H4 (cell line): ENCODE data around the gene TSPAN16. TPM values are rescaled to one million over a fixed set of nuclear protein-coding genes. Genes with fewer than 3 reads are reported as not detected.

Experiments
- DNase-seq: peaks from one replicate; pipeline ENCODE4 v3.0.0-alpha.2; 2015; ENCODE audit warnings: low spot score
- total RNA-seq: library from RNA; depleted of rRNA; stranded (reverse); fragments of >200 nt; shearing (Covaris generic); gene quantifications from 2 replicates; pipeline ENCODE4 v1.2.3, GENCODE V29; 2014

Gene TSPAN16
- total RNA-seq, 1 experiment from 2014 or later = not detected

- DNase-seq = no peak
Measured at GRCh38 chr19:11268783-11269267, 27.1 kb upstream of the TSPAN16 start.

- no peak for DNase-seq
Measured at GRCh38 chr19:11269408-11269807, 26.6 kb upstream of the TSPAN16 start.

GRCh38 chr19:11273296-11273695, 22.7 kb upstream of the TSPAN16 start:
- no peak for DNase-seq

GRCh38 chr19:11273989-11274388, 22.0 kb upstream of the TSPAN16 start:
- no peak for DNase-seq

- DNase-seq = no peak
Measured at GRCh38 chr19:11274533-11275086, 21.4 kb upstream of the TSPAN16 start.

GRCh38 chr19:11278670-11279069, 17.3 kb upstream of the TSPAN16 start:
- no peak for DNase-seq

DNA sequence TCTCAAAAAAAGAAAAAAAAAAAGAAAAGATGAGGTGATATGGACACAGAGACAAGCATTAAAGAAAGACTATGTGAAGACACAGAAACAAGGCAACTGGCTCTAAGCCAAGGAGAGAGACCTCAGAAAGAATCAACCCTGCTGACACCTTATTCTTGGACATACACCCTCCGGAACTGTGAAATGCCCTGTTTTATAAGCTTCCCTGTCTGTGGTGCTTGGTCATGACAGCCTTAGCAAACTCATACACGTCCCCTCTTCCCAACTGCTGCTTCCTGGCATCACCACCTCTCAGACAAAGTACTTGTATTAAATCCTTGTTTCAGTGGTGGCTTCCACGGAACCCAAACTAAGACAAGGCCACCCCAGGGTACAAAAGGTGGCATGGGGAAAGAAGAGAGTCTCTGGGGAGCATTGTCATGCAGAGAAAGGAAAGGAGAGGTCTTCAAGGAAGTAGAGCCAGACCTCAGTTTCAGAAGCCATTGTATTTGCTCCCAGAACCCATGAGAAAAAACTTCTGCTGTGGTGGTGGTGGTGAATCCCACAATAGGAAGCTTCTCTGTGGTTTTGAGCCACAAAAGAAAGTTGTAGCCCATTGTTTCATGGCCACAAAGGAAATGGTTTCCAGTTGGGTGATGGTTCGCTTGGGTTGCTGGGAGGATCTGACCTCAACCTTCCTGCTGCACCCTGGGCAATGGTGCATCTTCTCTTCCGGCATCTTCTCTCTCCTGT, 16.3 kb upstream of the TSPAN16 start:
- no peak for DNase-seq

- no peak for DNase-seq
Measured at GRCh38 chr19:11281356-11282049, 14.5 kb upstream of the TSPAN16 start.

- DNase-seq = no peak
Measured at GRCh38 chr19:11284515-11284914, 11.4 kb upstream of the TSPAN16 start.

DNA sequence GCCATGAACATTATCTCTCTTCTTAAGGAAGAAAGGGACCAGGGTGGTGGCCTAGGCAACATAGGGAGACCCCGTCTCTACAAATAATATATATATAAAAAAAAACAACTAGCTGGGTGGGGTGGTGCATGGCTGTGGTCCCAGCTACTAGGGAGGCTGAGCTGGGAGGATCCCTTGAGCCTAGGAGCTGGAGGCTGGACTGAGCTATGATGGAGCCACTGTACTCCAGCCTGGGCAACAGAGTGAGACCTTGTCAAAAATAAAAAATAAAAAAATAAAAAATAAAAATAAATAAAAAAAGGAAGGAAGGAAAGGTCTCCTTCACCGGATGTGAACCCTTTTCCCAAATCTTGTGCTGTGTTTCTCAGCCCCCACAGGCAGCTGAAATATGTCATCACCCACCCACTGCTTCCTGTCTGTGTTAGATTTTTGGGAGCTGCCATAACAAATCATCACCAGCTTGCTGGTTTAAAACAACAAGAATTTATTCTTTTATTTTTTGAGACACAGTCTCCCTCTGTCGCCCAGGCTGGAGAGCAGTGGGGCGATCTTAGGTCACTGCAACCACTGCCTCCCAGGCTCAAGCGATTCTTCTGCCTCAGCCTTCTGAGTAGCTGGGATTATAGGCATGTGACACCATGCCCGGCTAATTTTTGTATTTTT, 9.5 kb upstream of the TSPAN16 start:
- DNase-seq = no peak

GRCh38 chr19:11288349-11288748, 7.6 kb upstream of the TSPAN16 start:
- no peak for DNase-seq

DNA sequence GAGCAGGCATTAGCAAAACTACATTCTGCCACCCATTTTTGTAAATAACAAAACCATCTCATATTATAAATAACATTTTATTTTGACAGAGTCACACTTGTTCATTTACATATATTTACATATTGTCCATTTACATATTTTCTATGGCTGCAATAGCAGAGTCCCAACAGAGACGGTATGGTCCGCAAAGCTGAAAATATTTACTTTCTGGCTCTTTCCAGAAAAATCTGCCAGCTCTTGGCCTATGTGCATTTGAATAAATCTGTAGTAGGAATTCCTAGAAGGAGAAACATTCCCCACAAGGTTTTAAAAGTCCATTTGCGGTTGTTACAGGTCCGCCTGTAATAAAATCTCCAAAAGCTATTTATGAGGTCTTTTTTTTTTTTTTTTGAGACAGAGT, 5.7 kb upstream of the TSPAN16 start:
- no peak for DNase-seq

DNA sequence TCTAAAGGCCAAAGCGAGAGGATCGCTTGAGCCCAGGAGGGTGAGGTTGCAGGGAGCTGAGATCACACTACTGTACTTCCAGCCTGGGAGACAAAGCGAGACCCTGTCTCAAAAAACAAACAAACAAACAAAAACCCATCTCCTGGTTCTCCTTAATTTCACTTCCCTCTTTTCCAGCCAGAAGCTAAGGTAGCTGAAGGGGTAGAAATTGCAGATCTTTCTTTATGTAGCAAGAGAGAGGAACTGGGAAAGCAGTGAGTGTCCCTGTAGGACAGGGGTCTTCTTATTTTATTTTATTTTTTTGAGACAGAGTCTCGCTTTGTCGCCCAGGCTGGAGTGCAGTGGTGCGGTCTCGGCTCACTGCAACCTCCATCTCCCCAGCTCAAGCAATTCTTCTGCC, 4.5 kb upstream of the TSPAN16 start:
- no peak for DNase-seq

- DNase-seq = no peak
Measured at GRCh38 chr19:11291991-11292390, 4.0 kb upstream of the TSPAN16 start.

DNA sequence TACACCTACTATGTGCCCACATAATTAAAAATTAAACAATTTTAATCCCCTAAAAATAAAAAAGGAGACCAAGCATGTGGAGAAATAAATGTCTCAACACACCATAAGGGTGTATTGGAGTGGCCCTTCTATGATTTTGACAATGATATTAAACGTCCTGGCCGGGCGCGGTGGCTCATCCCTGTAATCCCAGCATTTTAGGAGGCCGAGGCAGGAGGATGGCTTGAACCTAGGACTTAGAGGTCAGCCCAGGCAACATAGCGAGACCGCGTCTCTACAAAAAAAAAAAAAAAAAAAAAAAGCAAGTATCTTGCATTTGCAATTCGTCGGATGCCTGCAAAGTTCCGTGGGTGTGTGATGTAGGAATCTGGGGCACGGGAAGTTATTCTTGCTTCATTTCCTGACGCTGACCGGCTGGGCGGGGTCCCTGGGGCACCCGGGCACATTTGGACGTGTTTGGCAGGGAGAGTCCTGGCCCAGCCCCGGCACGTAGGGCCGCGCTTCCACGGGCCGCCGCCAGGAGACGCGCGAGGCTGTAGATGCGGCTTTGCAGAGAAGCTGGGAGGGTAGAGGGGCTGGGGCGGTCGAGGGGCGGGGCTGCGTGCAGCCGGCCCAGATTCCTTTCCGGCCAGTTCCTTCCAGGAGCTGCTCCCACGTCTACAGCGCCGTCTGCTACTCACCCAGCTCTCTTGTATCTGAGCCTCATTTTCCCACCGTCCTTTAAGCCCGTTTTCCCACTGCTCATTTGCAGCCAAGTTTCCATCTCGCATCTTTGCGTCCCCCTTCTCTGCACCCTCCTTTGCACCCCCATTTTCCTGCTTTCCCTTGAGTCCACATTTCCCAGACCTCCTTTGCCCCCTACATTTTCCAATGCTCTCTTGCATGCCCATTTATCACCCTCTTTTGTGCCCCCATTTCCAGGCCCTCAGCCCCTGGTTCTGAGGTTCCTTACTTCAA, 2.2 kb upstream of the TSPAN16 start:
- peak; percentile 91 for DNase-seq

DNA sequence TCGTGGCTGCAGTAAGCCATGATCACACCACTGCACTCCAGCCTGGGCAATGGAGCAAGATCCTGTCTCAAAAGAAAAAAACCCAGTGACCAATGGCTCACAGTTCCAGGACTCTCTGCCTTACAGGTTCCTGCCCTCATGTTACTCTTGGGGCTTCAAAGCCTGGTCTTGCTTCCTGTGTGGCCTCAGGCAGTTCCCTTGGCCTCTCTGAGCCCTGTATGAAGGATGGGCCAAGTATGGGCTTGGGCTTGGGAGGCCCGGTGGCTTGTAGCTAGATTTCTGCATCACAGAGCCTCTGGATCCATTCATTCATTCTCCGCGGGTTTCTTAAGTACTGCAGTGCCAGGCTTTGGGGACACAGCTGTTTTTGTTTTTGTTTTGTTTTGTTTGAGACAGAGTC, 780 bp upstream of the TSPAN16 start:
- DNase-seq = no peak

GRCh38 chr19:11296264-11296663, 304 bp downstream of the TSPAN16 start:
- no peak for DNase-seq

GRCh38 chr19:11299946-11300810, 4.2 kb downstream of the TSPAN16 start:
- DNase-seq = no peak

- no peak for DNase-seq
Measured at GRCh38 chr19:11300811-11301120, 4.8 kb downstream of the TSPAN16 start.

- DNase-seq = no peak
Measured at GRCh38 chr19:11304936-11305335, 9.0 kb downstream of the TSPAN16 start.

- DNase-seq = no peak
Measured at GRCh38 chr19:11306337-11306736, 10.4 kb downstream of the TSPAN16 start.
